SK-N-SH (cell line): ENCODE data around the gene F2RL1.

Experiments used
- CHD2 ChIP-seq: fragments of 150-350 bp; IDR thresholded peaks from 2 replicates; pipeline ENCODE4 v1.6.1; 2018; ENCODE audit warnings: low read length; ENCODE audit not compliant: partially characterized antibody
- EZH2phosphoT487 ChIP-seq: fragments of 200-600 bp; sonication (generic); IDR thresholded peaks from 2 replicates; pipeline ENCODE4 v1.6.1; 2017; ENCODE audit warnings: low read depth, mixed run types, mild to moderate bottlenecking, antibody characterized with exemption, moderate library complexity, borderline replicate concordance
- JUND ChIP-seq: IDR thresholded peaks from 2 replicates; pipeline ENCODE4 v1.4.0; 2012
- MEF2A ChIP-seq: IDR thresholded peaks from 2 replicates; pipeline ENCODE4 v1.4.0; 2012; ENCODE audit warnings: low read depth, borderline replicate concordance
- NFIC ChIP-seq: IDR thresholded peaks from 2 replicates; pipeline ENCODE4 v1.4.0; 2012; ENCODE audit warnings: borderline replicate concordance
- RCOR1 ChIP-seq: fragments of 150-350 bp; IDR thresholded peaks from 2 replicates; pipeline ENCODE4 v1.6.1; 2017; ENCODE audit warnings: antibody characterized with exemption, low read length
- RFX5 ChIP-seq: IDR thresholded peaks from 2 replicates; pipeline ENCODE4 v1.6.1; 2012; ENCODE audit warnings: mild to moderate bottlenecking, improper control_type of control experiment, low read length
- TAF1 ChIP-seq: IDR thresholded peaks from 2 replicates; pipeline ENCODE4 v1.6.1; 2012; ENCODE audit warnings: low read depth, mild to moderate bottlenecking, low read length, moderate library complexity, borderline replicate concordance
- TF ChIP-seq, protein P1 (sequence below): fragments of 200-600 bp; sonication (generic); IDR thresholded peaks from 2 replicates; pipeline ENCODE4 v1.6.1; 2017; ENCODE audit warnings: antibody characterized with exemption, mild to moderate bottlenecking, moderate library complexity
- TF ChIP-seq, protein P2 (sequence below): IDR thresholded peaks from 2 replicates; pipeline ENCODE4 v1.4.0; 2012; ENCODE audit warnings: low read depth, borderline replicate concordance

DNA sequence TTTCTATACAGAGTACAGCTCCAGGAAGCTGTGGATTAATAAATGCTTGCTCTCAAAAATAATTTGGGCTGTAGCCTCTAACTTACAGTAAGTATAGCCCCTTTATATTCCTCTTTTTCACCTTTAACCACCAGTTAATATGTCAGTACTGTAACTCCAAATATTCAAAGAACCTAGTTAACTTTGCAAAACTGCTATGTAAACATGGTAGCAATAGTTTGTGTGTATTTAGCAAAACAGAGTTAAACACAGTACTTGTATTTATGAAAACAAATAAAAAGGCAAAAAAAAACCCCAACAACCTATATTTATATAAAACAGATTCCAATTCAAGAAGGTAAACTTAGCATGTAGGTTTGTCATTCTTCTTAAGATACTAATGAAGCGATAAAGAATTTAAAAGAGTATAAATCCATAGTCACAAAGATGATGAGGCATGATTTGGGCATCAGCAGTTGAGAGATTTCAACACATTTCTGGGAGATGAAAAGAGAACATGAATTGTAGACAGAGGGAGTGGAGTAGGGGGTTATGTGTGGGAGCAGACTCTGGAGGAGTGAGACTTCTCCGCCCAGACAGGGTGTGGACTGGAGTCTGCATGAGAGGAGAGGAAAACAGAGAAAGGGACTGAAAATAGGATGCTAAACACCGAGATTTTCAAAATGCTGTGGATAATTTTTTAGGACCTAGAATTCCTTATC, 47.0 kb upstream of the F2RL1 start:
- TF ChIP-seq TAF1 (no peak), RCOR1 (no peak), EZH2phosphoT487 (no peak), JUND (no peak), NFIC (no peak), CHD2 (no peak), MEF2A (no peak), RFX5 (no peak)
- TF ChIP-seq, protein P1, sequence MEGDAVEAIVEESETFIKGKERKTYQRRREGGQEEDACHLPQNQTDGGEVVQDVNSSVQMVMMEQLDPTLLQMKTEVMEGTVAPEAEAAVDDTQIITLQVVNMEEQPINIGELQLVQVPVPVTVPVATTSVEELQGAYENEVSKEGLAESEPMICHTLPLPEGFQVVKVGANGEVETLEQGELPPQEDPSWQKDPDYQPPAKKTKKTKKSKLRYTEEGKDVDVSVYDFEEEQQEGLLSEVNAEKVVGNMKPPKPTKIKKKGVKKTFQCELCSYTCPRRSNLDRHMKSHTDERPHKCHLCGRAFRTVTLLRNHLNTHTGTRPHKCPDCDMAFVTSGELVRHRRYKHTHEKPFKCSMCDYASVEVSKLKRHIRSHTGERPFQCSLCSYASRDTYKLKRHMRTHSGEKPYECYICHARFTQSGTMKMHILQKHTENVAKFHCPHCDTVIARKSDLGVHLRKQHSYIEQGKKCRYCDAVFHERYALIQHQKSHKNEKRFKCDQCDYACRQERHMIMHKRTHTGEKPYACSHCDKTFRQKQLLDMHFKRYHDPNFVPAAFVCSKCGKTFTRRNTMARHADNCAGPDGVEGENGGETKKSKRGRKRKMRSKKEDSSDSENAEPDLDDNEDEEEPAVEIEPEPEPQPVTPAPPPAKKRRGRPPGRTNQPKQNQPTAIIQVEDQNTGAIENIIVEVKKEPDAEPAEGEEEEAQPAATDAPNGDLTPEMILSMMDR, result no peak
- TF ChIP-seq, protein P2, sequence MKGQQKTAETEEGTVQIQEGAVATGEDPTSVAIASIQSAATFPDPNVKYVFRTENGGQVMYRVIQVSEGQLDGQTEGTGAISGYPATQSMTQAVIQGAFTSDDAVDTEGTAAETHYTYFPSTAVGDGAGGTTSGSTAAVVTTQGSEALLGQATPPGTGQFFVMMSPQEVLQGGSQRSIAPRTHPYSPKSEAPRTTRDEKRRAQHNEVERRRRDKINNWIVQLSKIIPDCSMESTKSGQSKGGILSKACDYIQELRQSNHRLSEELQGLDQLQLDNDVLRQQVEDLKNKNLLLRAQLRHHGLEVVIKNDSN, result no peak
